Amniotic epithelial cell (primary cell): ENCODE results near the gene DPEP1.
"Not testable (repeated sequence)": the region's sequence is repeated elsewhere in the genome, so short reads cannot be mapped to it uniquely, and the experiment has no call there.

ENCODE experiments used
- DNase-seq: peaks from one replicate; pipeline ENCODE4 v3.0.0-alpha.2; 2010; ENCODE audit warnings: low read depth

DPEP1 gene

DNA sequence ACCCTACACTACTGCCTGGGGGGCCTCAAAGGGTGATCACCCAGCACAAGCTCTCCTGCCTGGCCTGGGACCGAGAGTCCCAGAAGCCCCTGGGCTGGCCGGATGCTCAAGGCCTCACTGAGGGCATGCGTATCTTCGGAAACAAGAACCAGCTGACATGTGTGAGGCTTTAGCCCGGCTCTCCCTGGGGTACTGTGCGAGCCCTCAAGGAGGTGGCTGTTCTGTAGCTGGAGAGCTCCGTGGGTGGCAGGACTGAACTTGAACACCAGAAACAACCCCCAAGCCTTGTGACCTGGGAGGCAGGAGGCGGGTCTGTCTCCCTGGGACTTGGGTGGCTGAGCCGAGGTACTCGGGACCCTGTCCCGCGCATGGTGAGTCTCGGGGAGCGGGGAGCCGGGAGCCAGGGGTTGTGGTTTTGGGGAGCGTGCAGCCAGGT is 7.0 kb downstream of the DPEP1 start:
- DNase-seq, result no peak

DNA sequence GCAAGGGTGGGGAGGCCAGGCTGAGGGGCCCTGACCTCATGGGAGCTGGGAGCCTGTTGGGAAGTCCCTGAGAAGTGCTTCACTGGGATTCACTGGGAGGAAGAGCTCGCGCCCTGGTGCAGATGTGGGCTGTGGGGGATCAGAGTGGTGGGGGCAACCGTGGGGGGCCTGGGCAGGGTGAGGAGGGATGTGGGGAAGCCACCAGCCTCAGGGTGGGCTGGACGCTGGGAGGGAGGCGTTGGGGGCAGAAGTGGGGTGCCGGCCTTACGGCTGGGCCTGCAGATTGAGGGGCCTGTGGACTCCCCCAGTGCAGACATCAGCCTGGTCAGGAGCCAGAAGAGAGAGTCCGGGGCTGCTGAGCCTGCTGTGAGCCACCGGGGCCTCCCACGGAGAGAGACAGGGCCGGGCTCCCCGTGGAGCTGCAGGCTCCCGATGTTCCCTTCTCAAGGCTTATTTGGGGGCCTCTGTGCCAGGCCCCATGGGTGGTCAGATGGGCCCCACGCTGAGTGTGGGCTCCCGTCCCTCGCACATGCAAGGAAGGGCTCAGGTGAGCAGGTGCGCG is 7.8 kb downstream of the DPEP1 start:
- DNase-seq, result no peak

DNA sequence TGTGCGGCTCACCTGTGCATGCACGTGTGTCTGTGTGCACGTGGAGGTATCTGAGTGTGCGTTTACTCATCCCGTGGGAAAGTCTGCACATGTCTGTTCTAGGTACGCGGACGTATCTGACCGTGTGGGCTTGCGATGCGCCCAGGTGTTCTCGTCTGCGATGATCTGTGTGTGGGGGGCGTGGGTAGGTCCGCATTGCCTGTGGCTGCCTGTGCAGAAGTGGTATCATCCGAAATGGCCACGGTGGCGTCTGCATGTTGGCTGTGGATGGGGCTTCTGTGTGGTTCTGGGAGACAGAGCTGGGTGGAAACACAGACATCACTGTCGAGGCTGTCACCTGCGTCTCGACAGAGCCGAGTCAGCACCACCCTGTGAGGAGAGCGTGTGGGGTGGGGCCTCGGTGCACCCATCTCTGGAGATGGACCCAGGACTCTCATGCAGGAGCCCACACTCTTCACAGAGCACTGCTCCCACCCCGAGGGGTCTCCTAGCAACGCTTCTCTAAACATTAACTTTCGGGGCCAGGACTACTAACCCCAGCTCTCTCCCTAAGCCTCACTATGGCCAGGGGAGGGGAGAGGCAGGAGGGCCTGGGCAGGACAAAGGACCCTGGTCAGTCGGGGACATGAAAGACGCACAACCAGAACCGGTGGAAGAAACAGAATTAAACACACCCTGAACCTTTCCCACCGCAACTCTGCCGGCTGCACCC is 8.4 kb downstream of the DPEP1 start:
- no peak for DNase-seq

DNA sequence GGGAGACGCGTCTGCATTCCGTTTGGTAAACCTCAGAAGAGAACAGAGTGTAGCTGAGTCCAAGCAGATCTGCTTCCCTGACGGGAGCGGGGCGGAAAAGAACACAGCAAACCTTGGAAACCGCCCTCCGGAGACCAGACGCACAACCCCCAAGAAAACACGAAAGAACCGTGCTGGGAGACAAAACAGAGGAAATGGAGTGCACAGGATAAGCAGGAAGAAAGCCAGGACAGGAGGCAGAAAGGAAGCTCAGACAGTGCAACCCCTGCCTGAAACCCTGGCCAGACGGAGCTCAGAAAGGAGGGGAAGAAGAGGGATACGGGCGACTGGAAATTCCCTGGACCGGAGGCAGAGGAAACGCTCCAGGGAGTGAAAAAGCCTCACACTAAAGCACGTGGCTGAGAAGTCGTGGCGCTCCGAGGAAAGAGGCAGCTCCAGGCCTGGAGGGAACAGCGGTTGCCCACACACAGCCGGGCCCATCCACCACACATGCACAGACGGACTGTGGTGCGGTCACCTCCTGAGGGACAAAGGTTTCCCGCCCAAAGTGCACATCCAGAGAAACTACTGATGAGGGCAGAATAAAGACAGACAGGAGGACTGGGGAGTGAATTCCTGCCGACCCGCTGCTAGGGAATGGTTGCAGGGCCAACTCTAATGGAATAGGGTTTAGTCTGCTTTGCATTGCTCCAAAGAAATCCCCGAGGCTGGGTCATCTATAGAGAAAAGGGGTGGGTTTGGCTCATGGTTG is 10.2 kb downstream of the DPEP1 start:
- peak; percentile 46 for DNase-seq

DNA sequence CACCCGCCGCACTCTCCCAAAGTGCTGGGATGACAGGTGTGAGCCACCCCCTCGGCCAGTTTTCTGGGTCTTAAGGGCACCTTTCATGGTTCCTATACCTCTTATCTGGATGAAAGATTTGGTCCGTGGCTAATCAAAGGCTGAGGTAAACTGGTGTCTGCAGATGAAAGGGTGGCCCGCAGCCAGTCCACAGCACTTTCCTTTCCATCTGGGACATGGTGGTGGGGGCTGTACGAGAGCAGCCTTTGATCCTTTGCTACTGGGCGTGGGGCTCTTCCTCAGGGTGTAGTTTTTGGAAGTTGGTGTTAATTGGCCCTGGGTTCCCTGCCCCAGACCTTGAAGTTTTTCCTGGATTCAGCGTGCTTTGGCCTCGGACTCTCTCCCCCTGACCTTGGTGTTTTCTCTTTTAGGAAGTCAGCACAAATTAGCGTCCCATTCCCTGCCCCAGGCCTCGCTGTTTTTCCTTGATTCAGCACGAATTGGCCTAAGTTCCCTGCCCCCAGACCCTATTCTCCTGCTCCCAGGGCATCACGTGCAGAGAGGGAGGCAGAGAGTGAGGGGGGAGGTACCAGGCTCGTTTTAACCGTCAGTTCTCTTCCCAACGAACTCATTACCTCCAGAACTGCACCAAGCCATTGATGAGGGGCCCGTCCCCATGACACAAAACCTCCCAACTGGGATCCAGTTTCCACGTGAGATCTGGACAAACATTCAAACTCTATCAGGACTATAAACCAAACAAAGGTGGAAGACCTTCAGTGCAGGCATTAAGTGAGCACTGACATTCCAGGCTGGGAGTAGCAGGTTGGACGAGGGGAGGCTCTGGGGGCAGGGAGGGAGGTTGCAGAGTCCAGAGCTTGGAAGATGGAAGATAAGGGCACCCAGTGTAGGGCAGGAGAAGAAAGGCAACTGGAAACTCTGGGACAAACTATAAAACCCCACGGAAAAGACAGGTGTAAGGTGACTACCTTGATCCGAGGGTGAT is 11.6 kb downstream of the DPEP1 start:
- no peak for DNase-seq

DNA sequence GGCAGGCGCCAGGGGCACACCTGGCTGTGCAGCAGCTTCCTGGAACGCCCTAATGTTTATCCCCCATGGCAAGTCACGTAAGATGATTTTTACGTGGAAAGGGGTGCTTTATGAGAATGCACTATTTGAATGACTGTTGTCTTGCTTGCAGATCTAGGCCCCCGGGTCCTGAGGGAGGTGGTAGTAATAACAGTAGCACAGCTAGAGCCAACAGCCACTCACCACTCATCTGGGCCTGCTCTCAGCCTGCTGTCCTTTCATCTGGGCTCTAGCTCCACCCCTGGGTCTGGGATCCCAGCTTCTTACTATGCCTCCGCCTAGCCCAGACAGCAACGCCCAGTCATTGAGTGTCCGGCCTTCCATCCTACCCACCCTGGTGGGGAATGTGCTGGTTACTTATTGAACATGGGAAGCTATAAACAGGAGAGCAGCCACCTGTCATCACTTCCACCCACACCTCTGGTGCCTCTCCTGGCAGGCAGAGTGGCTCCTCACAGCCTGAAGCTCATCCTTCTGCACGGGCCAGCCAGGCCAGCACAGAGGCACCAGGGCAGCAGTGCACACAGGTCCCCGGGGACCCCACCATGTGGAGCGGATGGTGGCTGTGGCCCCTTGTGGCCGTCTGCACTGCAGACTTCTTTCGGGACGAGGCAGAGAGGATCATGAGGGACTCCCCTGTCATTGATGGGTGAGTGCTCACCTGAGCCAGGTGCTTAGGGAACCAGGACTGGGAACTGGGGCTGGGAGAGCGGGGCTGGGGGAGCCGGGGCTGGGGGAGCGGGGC is 16.6 kb downstream of the DPEP1 start:
- no peak for DNase-seq

DNA sequence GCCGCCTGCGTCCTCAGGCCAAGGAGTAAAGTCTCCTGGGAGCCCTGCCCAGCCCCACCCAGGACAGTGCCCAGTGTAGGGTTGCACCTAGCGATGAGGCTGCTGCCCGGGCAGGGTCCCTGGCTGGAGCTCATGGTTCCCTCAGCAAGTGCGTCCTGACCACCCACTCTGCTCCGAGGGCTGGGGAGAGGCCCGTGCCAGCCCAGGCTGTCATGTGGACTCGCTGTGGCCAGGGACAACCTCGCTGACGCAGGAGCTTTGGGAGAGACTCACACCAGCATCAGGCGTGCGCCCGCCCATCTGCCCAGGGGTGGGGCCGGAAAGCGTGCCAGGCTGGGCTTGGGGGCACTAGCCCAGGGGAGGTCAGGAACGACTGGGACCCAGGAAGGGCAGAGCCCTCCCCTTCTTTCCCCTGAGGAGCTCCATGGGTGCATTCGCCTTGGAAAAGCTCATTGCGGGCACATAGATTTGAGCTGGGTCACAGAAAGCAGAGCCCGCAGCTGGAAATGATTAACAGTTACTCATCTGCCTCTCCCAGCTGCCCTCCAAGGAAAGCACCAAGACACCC is 19.7 kb downstream of the DPEP1 start:
- DNase-seq, result no peak

DNA sequence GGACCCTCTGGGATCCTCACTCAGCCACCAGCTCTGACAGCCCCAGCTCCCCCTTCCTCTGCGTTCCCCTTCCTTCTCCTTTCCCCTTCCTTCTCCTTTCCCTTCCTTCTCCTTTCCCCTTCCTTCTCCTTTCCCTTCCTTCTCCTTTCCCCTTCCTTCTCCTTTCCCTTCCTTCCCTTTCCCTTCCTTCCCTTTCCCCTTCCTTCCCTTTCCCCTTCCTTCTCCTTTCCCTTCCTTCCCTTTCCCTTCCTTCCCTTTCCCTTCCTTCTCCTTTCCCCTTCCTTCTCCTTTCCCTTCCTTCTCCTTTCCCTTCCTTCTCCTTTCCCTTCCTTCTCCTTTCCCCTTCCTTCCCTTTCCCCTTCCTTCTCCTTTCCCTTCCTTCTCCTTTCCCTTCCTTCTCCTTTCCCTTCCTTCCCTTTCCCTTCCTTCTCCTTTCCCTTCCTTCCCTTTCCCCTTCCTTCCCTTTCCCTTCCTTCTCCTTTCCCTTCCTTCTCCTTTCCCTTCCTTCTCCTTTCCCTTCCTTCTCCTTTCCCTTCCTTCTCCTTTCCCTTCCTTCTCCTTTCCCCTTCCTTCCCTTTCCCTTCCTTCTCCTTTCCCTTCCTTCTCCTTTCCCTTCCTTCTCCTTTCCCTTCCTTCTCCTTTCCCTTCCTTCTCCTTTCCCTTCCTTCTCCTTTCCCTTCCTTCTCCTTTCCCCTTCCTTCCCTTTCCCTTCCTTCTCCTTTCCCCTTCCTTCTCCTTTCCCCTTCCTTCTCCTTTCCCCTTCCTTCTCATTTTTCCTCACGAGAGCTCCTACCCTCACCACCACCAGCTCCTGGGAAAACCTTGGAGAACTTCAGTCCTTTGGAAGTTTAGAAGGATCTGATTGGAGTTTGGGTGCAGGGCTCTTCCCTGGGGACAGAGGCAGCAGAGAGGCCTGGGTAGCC is 21.3 kb downstream of the DPEP1 start:
- DNase-seq, result not testable (repeated sequence)

DNA sequence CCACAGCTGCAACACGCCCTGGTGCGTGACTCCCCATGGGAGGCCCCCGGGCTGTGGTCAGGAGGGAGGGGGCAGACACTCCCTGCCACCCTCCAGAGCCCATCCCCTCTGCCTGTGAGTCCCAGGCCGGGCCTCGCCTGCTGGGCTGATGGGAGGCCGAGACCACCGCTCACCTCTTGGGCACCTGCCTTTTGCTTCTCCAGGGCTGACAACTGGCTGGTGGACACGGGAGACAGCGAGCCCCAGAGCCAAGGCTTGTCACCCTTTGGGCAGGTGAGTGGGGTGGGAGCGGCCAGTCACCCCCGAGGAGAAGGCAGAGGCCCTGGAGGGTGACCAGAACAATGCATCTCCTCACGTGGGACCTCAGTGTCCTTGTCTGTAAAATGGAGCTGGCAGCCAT is 23.2 kb downstream of the DPEP1 start:
- DNase-seq, result no peak

DNA sequence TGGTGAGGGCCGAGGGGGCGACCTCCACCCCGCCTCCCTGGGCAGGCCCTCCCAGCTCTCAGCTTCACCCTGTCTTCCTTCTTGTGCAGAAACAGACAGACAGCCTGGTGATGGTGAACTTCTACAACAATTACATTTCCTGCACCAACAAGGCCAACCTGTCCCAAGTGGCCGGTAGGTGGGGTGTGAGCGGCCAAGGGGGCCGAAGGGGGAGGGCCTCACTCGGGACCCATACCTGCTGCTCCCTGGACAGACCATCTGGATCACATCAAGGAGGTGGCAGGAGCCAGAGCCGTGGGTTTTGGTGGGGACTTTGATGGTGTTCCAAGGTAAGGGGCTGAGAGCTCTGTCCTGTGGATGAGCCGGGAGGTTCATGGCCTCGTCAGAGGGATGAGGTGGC is 23.9 kb downstream of the DPEP1 start:
- no peak for DNase-seq

DNA sequence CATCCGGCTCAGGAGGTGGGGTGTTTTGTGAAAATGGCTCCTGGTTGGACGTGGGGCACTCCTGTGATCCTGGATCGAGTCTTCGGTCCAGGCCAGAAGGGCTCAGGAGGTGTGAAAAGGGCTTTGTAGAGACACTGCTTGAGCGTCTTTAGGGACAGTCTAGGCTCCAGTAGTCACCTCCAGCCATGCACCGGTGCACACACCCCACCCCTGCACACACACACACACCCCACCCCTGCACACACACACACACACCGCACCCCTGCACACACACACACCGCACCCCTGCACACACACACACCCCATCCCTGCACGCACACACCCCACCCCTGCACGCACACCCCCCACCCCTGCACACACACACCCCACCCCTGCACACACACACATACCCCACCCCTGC is 25.0 kb downstream of the DPEP1 start:
- DNase-seq, result no peak

DNA sequence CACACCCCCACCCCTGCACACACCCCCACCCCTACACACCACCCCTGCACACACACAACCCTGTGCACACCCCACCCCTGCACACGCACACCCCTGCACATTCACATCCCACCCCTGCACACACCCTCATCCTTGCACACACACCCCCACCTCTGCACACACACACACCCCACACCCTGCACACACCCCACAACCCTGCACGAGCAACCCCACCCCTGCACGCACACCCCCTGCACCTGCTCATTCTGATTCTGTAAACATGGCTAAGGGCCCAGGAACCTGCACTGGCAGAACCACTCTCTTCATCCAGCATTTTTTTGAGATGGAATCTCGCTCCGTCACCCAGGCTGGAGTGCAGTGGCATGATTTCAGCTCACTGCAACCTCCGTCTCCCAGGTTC is 25.9 kb downstream of the DPEP1 start:
- no peak for DNase-seq

DNA sequence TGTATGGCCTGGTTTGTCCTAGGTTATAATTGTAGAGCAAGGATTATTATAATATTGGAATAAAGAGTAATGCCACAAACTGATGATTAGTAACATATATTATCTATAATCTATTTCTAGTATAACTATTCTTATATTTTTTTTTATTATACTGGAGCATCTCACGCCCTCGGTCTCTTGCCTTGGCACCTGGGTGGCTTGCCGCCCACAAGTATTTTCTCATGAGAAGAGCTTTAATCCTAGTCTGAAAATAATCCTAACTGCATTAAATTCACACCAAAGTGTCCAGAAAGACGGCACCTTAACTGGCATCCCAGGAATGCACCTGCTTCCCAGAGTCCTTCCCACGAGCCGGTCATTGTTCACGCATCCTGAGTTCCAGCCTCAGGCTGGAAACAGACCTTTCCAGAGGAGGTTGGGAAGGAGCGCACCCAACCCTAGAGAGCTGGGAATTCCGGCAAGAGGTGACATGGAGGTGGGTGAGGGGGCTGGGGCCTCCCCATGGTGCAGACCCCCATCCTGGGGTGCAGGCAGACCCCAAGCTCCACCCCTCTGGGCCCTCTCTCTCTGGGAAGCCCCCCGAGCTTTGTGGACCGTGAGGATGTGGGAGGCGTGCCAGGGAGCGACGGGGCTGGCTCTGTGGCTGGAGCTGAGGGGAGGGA is 28.1 kb downstream of the DPEP1 start:
- DNase-seq, result no peak

DNA sequence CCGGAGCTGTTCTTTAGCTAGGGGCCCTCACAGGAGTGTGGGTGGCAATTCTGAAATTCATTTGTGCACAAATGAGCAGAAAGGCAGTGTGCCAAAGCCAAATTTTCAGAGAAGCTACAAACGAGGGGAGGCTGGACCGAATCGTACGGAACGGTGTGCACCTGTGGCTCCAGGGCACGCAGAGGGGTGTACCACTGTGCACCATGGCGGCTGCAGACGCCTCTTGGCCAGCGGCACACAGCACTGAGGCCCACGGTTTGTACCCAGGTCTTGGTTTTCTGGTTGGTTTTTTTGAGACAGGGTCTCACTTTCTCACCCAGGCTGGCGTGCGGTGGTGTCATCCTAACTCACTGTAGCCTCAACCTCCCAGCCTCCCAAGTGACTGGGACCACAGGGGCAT is 29.1 kb downstream of the DPEP1 start:
- no peak for DNase-seq

DNA sequence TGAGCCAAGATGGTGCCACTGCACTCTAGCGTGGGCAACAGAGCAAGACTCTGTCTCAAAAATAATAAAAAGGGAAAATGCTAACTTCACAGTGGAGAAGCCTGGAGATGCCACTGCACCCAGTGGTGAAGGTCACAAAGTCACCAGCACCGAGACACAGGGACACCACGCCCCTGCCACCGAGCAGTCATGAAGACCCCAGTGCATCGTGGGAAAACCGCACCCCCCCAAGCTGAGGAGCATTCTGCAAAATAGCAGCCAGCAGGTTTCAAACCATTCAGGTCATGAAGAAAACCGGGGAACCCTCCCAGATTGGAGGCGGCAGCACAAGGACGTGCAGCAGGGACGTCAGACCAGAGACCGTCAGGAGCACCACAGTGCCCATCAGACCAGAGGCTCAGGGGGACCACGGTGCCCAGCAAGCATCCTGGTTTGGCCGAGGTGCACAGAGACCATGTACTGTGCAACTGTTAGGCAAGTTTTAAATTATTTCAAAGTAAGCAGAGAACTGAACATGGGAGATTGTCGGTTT is 30.4 kb downstream of the DPEP1 start:
- no peak for DNase-seq

DNA sequence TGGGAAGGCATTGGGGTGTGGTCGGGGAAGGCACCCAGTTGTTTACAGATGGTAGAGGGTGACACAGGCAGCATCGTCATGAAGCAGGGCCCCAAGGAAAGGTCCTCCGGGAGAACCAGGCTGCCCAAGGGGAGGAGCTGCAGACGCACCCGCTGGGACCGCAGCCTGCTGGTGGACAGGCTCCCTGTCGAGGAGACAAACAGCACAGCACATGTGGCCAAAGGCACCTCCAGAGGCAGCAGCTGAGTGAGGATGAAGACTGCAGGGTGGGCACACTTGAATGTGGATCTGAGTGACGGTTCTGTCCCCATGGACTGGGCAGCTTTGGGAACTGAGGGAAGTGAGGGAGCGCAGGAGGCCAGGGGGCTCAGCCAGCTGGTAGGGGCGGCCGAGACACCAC is 31.7 kb downstream of the DPEP1 start:
- no peak for DNase-seq

DNA sequence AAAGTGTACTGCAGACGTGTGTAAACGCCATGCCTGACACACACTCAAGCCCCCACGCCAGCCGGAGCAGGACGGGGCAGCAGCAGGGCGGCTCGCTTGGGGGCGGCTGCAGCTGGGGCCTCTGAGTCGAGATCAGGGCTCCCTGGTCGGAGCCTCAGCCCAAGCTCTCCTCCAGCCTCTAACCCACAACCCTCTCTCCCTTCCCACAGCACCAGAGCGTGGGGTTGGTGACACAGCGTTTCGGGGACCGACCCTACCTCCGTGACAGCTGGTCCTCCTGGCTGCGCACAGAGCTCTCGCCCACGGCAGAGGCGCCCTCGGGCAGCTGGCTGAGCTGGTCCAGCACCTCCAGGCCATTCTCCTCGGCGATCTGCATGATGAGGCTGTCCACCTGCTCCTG is 32.8 kb downstream of the DPEP1 start:
- DNase-seq, result no peak

DNA sequence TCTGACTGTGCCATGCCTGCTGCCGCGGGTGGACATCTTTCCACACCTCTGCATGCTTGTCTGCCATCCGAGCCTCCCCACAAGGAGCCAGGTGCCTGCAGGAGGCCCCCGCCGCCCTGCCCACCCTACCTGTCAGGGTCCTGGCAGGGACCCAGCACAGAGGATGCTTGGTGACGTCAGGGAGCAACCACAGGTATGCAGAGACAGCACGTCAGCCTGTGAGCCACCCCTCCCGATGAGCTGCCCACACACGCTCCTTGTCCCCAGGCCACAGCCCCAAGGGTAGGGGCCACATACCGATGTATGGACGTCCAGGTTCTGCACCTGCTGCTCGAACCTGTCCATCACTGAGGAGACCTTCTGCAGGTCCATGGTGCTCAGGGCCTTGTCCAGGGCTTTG is 33.5 kb downstream of the DPEP1 start:
- DNase-seq, result no peak

DNA sequence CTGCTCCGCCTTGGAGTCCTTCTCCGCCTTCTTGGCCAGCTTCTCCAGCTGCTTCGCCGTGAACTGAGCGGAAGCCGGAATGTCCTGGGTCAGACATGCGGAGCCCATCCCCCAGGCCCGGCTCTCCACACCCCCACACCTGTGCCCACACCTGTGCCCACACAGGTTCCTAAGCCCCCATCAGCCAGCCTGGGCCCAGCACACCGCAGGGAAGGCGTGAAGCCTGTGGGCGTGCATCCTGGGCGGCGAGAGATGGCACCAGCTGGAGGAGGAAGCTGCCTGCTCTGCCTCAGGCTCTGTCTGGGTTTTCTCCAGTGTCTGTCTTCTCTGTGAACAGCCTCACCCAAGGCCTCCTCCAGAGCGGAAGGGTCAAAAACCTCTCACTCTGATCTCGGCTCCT is 38.1 kb downstream of the DPEP1 start:
- no peak for DNase-seq
